SK-N-MC (cell line): Measurements from ENCODE around the gene AKR1B1.

Source experiments
- DNase-seq: peaks from one replicate; pipeline ENCODE4 v3.0.0-alpha.2; 2011; ENCODE audit warnings: low read depth, low spot score
- H3K27ac ChIP-seq: fragments of 200-600 bp; sonication (generic); 2 replicates; pipeline ENCODE4 v1.5.1; 2016; ENCODE audit warnings: mixed run types
- H3K36me3 ChIP-seq: fragments of 200-600 bp; sonication (generic); 2 replicates; pipeline ENCODE4 v1.6.1; 2017; ENCODE audit warnings: antibody characterized with exemption, low read length, mixed read lengths; ENCODE audit not compliant: insufficient read depth
- H3K4me3 ChIP-seq: fragments of 200-600 bp; sonication (generic); 2 replicates; pipeline ENCODE4 v1.5.1; 2016
- H3K9ac ChIP-seq: fragments of 200-600 bp; sonication (generic); 2 replicates; pipeline ENCODE4 v1.8.0; 2017; ENCODE audit warnings: mixed run types, mixed read lengths; ENCODE audit not compliant: insufficient read length
- H3K9me3 ChIP-seq: fragments of 200-600 bp; sonication (generic); 2 replicates; pipeline ENCODE4 v1.6.1; 2017; ENCODE audit warnings: low read depth, mild to moderate bottlenecking, antibody characterized with exemption, low read length, moderate library complexity, mixed read lengths
- EZH2 ChIP-seq: fragments of 200-600 bp; sonication (generic); IDR thresholded peaks from one replicate; pipeline ENCODE4 v1.6.1; 2017; ENCODE audit warnings: antibody characterized with exemption
- FOXP2 ChIP-seq: optimal IDR thresholded peaks from 2 replicates; pipeline ENCODE3; 2011; ENCODE audit warnings: mild to moderate bottlenecking, moderate library complexity; ENCODE audit not compliant: insufficient read depth; ENCODE audit errors: extremely low read length, control extremely low read depth
- POLR2AphosphoS5 ChIP-seq: IDR thresholded peaks from 2 replicates; pipeline ENCODE4 v1.6.1; 2012; ENCODE audit warnings: mild to moderate bottlenecking, low read depth, low read length, borderline replicate concordance

AKR1B1 gene

GRCh38 chr7:134444198-134444960 lies 14.5 kb downstream of the AKR1B1 start:
- no peak for DNase-seq
- H3K36me3 ChIP-seq = no peaks in the 10 kb centered on the region; the same call in 1 of the 2 replicates

GRCh38 chr7:134443396-134444070 lies 15.4 kb downstream of the AKR1B1 start:
- Histone ChIP-seq H3K36me3 (no peaks in the 10 kb centered on the region; the same call in 1 of the 2 replicates), H3K9ac (no peak overlapping the region), H3K27ac (no peak overlapping the region), H3K9me3 (no peaks in the 10 kb centered on the region), H3K4me3 (no peak overlapping the region)
- DNase-seq = no peak
- TF ChIP-seq POLR2AphosphoS5 (no peak), FOXP2 (no peak), EZH2 (no peak)

More at GRCh38 chr7:134444198-134444960, 14.5 kb downstream of the AKR1B1 start:
- no peak overlapping the region for H3K9ac ChIP-seq
- no peak overlapping the region for H3K27ac ChIP-seq
- no peak for TF ChIP-seq FOXP2
- TF ChIP-seq POLR2AphosphoS5 = no peak
- TF ChIP-seq EZH2 = no peak
- no peak overlapping the region for H3K4me3 ChIP-seq
- H3K9me3 ChIP-seq = no peaks in the 10 kb centered on the region

GRCh38 chr7:134442441-134443220 lies 16.3 kb downstream of the AKR1B1 start:
- DNase-seq = no peak

GRCh38 chr7:134441264-134441663 lies 17.6 kb downstream of the AKR1B1 start:
- no peak for DNase-seq
- TF ChIP-seq POLR2AphosphoS5 = no peak
- no peak for TF ChIP-seq FOXP2
- TF ChIP-seq EZH2 = no peak
- Histone ChIP-seq H3K36me3 (no peaks in the 10 kb centered on the region; the same call in 1 of the 2 replicates), H3K4me3 (no peak overlapping the region), H3K9ac (no peak overlapping the region), H3K9me3 (no peaks in the 10 kb centered on the region), H3K27ac (no peak overlapping the region)

More at GRCh38 chr7:134442441-134443220, 16.3 kb downstream of the AKR1B1 start:
- TF ChIP-seq FOXP2 (no peak), EZH2 (no peak), POLR2AphosphoS5 (no peak)
- no peaks in the 10 kb centered on the region; the same call in 1 of the 2 replicates for H3K36me3 ChIP-seq
- no peak overlapping the region for H3K9ac ChIP-seq
- no peaks in the 10 kb centered on the region for H3K9me3 ChIP-seq
- no peak overlapping the region for H3K4me3 ChIP-seq
- H3K27ac ChIP-seq = no peak overlapping the region

GRCh38 chr7:134440476-134440875 lies 18.4 kb downstream of the AKR1B1 start:
- no peak overlapping the region for H3K4me3 ChIP-seq
- DNase-seq = no peak
- TF ChIP-seq FOXP2 (no peak), EZH2 (no peak), POLR2AphosphoS5 (no peak)
- no peak overlapping the region for H3K9ac ChIP-seq
- H3K36me3 ChIP-seq = no peaks in the 10 kb centered on the region; the same call in 1 of the 2 replicates
- no peak overlapping the region for H3K27ac ChIP-seq
- H3K9me3 ChIP-seq = no peaks in the 10 kb centered on the region

GRCh38 chr7:134440067-134440466 lies 18.8 kb downstream of the AKR1B1 start:
- no peak for TF ChIP-seq POLR2AphosphoS5
- TF ChIP-seq FOXP2 = no peak
- TF ChIP-seq EZH2 = no peak
- Histone ChIP-seq H3K4me3 (no peak overlapping the region), H3K27ac (no peak overlapping the region), H3K9me3 (no peaks in the 10 kb centered on the region), H3K36me3 (no peaks in the 10 kb centered on the region; the same call in 1 of the 2 replicates), H3K9ac (no peak overlapping the region)
- DNase-seq = no peak

GRCh38 chr7:134438946-134439345 lies 20.0 kb downstream of the AKR1B1 start:
- no peaks in the 10 kb centered on the region; the same call in 1 of the 2 replicates for H3K36me3 ChIP-seq
- H3K4me3 ChIP-seq = no peak overlapping the region
- TF ChIP-seq EZH2 (no peak), POLR2AphosphoS5 (no peak)
- H3K9ac ChIP-seq = no peak overlapping the region
- no peak for DNase-seq
- H3K9me3 ChIP-seq = no peaks in the 10 kb centered on the region
- H3K27ac ChIP-seq = no peak overlapping the region

GRCh38 chr7:134435161-134435920 lies 23.6 kb downstream of the AKR1B1 start:
- DNase-seq = no peak
- Histone ChIP-seq H3K9ac (no peak overlapping the region), H3K4me3 (no peak overlapping the region), H3K36me3 (no peaks in the 10 kb centered on the region), H3K9me3 (no peaks in the 10 kb centered on the region), H3K27ac (no peak overlapping the region)
- no peak for TF ChIP-seq EZH2
- TF ChIP-seq FOXP2 = no peak
- no peak for TF ChIP-seq POLR2AphosphoS5
